GM19452 (cell line): ENCODE results near the gene LPCAT3.
A peak's percentile ranks its signal among the peaks of the same experiment; 100 is the strongest.

Experiments used
- ATAC-seq: cut with Tn5 transposase; IDR thresholded peaks from one replicate; pipeline ENCODE4 v1.9.1; 2021; ENCODE audit not compliant: unreplicated experiment

Gene LPCAT3

DNA sequence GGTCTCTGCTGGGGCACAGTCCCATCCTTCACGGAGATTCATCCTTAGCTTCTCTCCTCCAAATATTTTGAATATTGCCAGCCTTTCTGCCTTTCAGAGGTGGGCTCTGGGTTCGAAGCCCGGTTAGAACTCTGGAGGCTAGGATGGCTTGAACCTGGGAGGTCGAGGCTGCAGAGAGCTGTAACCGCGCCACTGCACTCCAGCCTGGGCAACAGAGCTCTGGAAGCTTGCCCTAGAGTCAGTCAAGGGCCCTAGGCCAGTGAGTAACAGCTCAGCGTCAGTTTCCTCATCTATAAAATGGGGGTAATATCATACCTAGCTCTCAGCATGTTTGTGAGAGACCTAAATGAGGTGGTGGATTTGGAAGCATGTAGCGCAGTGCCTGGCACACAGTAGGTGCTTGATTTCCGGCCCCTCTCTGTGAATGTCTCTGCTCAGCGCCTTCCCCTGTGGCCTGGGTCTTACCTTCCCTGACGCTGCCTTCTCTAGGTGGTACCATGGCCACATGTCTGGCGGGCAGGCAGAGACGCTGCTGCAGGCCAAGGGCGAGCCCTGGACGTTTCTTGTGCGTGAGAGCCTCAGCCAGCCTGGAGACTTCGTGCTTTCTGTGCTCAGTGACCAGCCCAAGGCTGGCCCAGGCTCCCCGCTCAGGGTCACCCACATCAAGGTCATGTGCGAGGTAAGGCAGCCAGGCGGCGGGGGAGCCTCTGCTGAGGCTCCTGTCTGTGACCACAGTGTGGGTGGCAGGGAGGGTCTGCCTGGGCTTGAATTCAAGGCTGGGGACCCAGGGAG, 63.8 kb downstream of the LPCAT3 start:
- ATAC-seq, result no peak

DNA sequence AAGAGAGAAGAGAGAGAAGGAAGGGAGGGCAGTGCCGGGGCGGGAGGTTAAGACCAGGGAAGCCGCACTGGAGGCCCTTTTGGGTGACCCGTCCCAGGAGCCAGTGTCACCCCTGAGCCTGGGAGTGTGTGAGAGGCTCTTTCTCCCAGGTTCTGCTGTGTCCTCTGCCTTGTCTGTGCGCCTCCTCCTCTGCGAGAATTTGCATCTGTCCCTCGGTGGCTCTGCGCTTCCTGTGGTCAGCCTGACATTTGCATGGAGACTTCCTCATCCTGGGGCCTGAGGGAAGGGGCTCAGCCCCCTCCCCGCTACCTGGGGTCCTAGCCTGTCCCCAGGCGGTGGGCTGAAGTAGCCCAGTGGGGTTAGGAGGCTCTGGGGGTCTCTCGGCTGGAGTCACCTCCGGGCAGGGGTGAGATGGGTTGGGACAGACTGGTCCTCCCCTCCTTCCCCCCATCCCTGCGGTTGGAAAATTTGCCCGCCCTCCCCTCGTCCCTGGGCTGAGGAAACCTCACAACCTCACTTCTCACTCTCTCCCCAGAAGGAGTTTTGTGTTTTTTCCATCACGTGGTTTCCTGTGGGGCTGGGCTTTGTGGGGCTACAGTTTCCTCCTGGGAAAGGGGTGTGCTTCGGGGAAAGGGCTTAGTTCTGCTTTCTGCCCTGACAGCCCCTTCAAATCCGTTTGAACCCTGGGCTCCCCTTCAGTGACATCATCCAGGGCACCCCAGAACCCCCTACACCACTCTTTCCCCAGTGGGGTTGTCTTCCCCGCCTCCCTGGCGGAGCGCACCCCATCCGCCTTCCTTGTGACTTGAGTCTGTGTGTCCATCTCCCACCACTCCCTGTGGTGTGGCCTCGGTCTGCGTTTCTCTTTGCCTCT, 64.6 kb downstream of the LPCAT3 start:
- ATAC-seq, result peak; percentile 44

DNA sequence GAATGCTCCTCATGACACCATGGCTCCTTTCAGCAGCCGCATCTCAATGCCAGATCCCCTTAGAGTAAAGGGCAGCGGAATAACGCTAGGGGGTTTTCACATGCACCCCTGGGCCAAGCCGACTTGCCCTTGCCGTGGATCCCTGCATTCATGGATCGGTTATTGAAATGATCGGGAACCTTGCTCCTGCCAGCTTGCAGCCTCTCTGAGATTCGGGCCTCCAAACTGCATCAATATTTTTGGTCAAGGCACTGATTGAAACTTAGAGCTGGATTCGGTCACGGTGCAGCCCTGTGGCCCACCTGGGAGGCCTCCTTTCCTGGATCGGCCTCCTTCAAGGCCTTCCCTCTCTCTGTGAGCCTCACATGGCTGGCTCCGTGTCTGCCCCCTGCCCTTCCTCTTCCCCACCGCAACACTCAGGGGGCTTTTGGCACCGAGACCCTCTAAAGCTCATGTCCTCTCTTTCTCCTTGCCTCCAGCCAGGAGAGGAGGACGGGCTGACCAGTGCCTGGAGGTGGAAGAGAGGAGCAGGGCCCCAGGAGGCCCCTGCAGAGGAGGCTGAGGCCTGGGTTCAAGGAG, 65.3 kb downstream of the LPCAT3 start:
- no peak for ATAC-seq

DNA sequence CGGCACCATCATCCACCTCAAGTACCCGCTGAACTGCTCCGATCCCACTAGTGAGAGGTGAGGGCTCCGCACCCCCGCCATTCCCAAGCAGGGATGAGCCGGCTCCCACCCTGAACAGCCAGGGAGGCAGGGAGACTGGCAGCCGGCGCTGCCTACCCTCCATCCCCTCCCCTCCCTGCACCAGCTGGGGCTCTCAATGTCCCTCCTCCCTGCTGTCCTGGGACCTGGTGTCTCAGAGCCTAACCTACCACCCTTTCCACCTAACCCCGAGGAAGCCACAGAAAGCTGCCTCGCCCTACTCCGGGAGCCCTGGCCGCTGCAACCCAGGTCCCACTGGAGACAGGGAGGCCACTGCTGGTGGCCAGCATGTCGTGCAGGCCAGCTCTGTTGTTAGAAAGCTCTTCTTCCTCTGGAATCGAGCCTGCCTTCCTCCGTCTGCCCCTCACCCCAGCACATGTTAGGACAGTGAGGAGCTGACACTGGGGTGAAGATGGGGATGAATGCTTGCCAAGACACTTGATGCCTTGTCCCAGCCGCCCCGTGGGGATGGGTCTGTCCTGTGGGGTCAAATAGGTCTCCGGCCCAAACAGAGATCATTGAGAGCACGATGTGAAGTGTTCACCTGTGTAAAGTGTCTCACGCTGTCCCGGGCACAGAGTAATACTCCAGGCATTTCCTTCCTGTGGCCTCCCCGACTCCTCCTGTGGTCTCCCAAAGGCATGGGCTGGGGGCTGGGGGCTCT, 66.0 kb downstream of the LPCAT3 start:
- no peak for ATAC-seq

DNA sequence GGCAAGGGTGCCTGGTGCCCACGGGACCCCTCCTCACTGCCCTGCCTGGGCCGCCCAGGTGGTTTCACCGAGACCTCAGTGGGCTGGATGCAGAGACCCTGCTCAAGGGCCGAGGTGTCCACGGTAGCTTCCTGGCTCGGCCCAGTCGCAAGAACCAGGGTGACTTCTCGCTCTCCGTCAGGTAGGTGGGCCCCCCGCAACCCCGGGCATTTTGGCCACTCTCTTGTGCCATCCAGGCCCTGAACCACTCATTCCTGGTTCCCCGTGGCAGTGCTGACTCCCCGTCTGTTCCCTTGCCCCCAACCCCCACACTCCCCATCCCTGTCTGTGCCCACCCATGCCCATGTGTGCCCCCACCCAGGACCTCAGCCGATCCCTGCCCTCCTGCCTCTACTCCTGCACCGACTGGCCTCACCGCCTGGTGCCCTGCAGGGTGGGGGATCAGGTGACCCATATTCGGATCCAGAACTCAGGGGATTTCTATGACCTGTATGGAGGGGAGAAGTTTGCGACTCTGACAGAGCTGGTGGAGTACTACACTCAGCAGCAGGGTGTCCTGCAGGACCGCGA, 66.6 kb downstream of the LPCAT3 start:
- no peak for ATAC-seq

DNA sequence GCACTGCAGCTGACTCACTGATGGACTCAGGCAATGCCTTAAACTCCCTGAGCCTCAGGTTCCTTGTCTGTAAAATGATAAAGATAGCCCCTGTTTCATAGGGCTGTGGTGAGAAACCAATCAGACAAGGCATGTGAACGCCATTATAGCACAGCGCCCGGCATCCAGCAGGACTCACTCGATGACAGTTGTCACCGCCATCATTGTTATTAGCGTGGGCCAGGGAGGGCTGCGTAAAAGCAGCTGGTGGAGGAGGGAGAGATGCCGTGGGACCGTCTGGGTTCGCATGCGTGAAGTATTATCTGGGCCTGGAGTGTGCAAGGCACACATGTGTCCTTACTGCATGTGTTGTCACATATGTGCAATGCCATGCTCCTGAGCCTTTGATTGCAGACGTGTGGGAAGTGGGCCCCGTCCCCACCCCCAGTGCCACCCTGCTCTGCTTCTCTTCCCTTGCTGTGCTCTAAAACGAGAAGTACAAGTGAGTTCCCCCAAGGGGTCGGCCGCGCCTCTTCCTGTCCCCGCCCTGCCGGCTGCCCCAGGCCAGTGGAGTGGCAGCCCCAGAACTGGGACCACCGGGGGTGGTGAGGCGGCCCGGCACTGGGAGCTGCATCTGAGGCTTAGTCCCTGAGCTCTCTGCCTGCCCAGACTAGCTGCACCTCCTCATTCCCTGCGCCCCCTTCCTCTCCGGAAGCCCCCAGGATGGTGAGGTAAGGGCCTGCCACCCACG, 67.3 kb downstream of the LPCAT3 start, which contains the start of gene PTPN6:
TSS of gene PTPN6 (plus strand) at position 546 of the 730 bp plus-strand sequence. CDS start at position 703, 157 bp downstream.
- ATAC-seq, result no peak

DNA sequence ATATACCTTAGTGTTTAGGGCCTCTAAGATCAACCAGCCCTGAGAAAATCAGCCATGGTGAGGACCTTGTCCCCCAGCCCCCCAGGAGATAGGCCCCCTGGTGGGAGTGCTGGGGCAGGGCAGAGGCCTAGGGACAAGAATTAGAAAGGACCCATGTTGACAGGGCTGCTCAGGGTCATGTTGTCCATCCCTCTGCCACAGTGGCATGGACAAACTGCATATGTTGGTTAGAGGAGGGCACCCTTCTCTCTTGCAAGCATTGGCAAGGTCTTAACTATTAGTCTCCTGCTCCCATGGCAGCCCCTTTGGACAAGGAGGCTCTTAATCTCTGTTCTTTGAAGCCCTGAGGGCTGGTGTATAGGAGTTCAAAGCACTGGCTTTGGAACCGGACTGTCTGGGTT, 67.9 kb downstream of the LPCAT3 start:
- ATAC-seq, result no peak

DNA sequence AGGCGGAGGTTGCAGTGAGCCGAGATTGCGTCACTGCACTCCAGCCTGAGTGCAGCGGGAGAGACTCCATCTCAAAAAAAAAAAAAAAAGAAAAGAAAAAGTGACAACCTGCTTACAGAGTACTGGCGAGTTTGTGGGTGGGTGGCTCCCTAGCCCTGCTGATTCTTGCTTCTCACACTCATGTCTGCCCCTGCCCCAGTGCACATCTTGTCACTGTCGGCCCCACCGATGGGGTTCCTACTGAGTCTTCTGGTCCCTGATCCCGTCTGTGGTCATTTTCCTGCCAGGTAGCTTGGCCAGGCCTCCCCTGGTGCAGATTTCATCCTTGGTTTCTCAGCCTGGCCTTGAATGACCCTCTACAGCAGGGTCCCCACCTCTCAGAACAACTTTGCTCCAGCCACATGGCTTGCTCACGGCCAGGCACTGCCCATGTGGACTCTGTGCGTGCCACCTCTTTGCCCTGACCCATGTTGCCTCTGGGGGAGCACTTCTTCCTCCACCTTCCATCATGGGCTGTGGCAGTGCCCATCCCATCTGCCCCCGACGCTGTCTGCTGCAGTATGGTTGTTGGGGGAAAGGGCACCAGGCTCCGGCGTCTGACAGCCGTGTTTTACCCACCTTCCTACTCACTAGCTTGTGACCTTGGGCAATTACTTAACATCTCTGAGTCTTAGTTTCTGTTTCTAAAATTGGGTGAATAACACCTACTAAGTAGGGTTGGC, 69.2 kb downstream of the LPCAT3 start:
- no peak for ATAC-seq

DNA sequence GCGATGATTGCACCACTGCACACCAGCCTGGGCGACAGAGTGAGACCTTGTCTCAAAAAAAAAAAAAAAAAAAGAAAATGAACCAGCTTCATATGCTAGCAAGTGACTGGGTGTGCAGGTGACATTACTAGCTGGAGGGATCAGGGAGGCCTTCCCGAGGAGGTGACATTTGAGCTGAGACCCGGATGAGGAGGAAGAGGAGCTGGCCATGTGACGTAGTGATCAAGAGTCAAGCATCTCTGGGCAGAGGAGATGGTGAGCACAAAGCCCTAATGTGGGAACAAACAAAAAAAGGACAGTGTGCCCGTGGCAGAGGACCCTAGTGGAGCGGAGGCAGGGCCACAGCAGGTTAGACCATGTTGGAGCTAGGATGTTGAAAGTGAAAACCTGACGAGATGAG, 70.7 kb downstream of the LPCAT3 start:
- no peak for ATAC-seq

DNA sequence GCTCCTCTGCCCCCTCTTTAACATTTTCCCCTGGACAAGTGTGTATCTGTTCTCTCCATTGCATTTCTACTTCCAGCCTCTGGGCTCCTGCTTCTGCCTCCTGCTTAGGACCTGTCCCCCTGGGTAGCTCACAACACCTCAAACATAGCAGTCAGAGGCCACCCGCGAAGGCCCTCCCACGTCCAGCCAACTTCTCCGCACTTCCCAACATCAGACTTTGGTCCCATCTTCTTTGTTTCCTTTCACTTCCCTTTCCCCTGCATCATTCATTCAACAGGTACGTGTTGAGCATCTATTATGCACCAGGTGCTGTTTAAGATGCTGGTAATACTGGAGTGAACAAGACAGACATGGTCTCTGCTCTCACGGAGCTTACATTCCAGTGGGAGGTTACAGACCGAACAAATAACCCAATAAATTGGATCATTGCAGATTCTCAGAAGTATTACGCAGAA, 71.3 kb downstream of the LPCAT3 start:
- ATAC-seq, result no peak

DNA sequence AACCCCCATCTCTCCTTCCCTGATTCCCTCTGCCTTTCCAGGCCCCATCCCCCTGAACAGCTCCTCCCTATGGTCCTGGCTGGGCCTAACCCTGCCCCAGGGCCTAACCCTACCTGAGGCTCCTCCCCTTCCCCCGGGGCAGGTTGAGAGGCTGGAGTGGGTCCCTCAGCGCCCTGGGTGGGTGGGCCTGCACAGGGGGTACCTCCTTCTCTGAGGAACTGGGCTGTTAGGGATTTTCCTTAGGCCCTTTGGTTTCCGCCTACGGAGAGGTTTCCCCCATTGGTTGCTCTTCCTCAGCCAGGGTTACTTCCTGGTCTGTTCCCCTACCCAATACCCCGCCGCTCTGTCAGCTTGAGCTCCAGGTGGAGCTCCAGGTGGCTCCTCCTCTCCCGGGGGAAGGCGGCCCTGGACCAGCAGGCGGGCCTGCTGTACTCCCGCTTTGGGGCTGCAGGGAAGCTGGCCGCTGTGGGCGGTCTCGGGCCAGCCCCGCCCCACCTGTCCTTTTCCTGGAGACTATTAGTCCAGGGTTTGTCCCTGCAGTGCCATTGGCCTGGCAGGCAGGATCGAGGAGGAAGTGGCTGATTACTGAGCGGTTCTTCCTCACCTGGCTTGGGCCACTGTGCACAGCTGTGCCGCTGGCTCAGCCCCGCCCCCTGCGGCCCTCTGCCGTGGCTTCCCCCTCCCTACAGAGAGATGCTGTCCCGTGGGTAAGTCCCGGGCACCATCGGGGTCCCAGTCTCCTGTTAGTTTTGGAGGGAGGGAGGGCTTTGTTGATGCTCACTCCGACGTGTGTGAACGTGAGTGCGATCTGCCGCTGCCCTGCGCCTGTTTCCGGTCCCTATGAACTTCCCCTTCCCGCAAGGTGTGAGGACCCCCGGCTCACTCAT, 72.0 kb downstream of the LPCAT3 start:
- peak; percentile 24 for ATAC-seq

DNA sequence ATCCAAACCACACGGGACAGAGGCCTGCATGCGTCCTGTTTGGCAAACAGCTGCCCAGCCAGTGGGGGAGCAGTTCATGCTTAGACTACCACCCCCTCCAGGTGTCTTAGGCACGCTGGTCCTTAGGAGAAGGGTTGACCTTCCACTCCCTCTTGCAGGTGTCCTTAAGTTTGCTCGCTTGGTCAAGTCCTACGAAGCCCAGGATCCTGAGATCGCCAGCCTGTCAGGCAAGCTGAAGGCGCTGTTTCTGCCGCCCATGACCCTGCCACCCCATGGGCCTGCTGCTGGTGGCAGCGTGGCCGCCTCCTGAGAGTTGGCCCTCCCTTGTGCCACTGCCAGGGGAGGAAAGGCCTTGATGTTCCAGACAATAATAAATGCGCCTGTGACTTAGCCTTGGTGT, 72.7 kb downstream of the LPCAT3 start:
- no peak for ATAC-seq

DNA sequence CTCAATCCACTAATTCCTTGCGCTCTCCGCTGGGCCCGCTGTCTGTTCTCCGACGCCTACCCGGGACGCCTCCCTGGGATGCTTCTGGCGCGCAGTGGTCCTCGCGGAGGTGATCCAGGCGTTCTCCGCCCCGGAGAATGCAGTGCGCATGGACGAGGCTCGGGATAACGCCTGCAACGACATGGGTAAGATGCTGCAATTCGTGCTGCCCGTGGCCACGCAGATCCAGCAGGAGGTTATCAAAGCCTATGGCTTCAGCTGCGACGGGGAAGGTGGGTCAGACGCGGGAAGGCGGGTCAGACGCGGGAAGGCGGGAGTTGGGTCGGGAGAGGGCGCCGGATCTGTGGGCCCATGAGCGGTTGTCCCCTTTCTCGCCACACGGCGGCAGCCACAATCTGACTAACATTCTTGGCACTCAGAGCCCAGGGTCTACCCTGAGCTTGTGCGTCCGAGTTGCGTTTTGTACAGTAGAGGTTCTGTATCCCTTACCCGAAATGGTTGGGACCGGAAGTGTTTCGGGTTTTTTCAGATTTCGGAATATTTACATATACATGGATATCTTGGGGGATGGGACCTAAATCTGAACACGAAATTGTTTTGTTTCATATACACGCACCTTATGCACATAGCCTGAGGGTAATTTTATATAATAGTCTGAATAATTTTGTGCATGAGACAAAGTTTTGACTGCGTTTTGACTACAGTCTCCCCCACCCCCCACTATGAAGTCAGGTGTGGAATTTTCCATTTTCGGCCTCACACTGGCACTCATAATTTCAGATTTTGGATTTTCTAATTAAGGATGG, 73.7 kb downstream of the LPCAT3 start:
- peak; percentile 34 for ATAC-seq

DNA sequence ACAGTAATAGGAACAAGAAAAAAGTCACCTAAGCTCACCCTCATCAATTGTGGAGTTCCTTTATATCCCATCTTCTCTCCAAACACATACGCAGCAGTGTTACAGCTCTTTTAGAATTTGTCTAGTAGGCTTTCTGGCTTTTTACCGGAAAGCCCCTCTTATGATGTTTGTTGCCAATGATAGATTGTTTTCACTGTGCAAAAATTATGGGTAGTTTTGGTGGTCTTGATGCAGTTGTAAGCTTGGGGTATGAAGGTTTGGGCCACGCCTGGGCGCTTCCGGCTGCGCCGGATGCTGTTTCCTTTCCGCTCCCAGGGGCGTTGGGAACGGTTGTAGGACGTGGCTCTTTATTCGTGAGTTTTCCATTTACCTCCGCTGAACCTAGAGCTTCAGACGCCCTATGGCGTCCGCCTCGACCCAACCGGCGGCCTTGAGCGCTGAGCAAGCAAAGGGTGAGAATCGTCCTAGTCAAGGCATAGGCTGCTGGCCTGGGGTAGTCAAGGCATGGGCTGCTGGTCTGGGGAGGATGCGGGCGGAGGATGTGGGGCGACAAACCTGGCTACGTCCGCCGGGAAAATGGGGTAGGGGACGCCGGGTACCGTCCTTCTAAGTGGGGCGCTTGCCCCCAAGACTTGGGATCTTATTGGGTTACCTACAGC, 74.4 kb downstream of the LPCAT3 start, which contains the start of the genes C12orf57 and RNU7-1:
TSS of gene C12orf57 (plus strand) at position 301 of the 659 bp plus-strand sequence. CDS start at position 401, 100 bp downstream.
TSS of gene RNU7-1 (plus strand) at position 95 of the 659 bp plus-strand sequence.
- ATAC-seq, result peak; percentile 36

DNA sequence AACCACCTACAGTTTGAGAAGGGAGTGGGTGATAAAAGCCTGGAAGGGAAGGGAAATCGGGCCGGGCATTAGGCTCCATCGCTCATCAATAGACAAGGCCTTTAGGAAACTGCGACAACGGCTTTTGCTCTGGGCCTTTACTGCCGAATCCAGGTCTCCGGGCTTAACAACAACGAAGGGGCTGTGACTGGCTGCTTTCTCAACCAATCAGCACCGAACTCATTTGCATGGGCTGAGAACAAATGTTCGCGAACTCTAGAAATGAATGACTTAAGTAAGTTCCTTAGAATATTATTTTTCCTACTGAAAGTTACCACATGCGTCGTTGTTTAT, 74.9 kb downstream of the LPCAT3 start:
- peak; percentile 26 for ATAC-seq

DNA sequence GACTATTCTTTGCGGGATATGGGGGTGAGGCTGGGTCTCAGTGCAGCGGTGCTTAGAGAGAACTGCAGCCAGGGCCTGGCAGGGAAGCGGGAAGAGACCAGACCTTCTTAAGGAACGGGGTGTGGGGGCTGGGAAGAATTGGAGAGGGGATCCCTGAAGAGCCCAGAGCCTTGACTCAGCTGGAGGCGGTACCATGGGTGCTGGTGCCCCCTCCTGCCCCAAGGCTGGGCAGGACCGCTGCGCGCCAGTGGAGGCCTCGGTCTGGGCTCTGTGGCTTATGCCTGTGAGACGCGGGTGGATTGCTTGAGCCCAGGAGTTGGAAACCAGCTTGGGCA, 76.0 kb downstream of the LPCAT3 start:
- no peak for ATAC-seq

DNA sequence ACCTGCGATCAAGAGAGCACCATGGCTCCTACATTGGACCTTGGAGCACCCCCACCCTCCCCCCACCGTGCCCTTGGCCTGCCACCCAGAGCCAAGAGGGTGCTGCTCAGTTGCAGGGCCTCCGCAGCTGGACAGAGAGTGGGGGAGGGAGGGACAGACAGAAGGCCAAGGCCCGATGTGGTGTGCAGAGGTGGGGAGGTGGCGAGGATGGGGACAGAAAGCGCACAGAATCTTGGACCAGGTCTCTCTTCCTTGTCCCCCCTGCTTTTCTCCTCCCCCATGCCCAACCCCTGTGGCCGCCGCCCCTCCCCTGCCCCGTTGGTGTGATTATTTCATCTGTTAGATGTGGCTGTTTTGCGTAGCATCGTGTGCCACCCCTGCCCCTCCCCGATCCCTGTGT, 76.5 kb downstream of the LPCAT3 start:
- no peak for ATAC-seq
